ENCODE results near the gene SRRM2.
"Not testable (repeated sequence)": the region's sequence is repeated elsewhere in the genome, so short reads cannot be mapped to it uniquely, and the experiment has no call there.

SRRM2 gene

DNA sequence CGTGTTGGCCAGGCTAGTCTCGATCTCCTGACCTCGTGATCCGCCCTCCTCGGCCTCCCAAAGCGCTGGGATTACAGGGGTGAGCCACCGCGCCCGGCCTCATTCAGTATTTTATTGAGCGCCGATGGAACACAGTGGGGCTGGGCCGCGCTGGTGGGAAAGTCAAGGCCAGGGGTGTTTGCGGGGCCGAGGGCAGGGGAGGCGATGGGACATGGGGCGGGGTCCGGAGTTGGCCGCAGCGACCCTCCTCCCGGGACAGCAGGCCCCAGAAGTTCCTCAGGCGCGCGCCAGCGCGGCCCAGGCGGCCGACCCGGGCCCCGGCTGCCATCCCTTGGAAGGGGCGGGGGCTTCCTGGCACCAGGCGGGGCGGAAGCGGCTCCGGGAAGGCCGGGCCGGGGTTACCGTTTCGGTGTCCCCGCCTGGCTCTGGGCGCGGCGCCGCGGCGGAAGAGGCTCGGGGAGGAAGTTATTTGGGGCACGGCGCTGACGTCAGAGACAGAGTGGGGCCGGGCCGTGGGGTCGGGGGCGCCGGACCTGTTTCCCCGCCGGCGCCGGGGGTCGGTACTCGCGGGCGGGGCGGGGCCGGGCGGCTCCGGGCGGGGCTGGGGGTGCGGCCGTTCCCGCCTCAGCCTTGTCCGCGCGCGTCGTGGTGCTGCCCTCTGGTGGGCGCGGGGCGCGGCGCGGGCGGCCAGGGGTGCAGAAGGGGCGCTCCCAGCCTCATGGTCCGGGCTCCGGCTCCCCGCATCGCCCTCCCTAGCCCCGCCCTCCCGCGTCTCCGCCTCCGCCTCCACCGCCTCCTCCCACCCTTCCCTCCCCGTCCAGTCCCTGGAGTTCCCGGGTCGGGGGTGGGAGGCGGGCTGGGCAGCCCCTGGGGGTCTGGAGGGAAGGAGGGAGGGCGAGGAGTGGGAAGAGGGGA, 31.5 kb upstream of the SRRM2 start:
- peak; percentile 93 for DNase-seq
- peaks cover 4% of the 10 kb centered on the region for H3K27me3 Mint-ChIP-seq
- peak overlapping the region; percentile 90 for H3K27ac Mint-ChIP-seq
- peaks cover 8% of the 10 kb centered on the region for H3K4me1 Mint-ChIP-seq (ENCODE audit: low read depth)
- no peaks in the 10 kb centered on the region for H3K9me3 Mint-ChIP-seq
- H3K4me3 Mint-ChIP-seq: peak overlapping the region; percentile 82
- no peaks in the 10 kb centered on the region for H3K36me3 Mint-ChIP-seq (ENCODE audit: low read depth)

DNA sequence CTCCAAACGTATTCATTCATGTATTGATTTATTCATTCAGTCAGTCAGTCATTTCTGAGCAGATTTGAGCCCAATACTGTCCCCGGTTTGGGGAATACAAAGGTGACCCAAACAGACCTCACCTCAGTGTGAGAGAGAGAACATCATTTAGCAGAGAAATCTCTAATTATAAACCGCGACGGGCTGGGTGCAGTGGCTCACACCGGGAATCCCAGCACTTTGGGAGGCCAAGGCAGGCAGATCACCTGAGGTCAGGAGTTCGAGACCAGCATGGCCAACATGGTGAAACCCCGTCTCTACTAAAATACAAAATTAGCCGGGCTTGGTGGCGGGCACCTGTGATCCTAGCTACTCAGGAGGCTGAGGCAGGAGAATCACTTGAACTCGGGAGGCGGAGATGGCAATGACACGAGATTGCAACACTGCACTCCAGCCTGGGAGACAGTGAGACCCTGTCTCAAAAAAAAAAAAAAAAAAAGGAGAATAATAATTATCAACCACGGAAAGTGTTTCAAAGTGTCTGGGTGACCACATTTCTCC, 30.7 kb upstream of the SRRM2 start:
- H3K4me1 Mint-ChIP-seq (ENCODE audit: low read depth); DNase-seq; H3K27me3 Mint-ChIP-seq; H3K9me3 Mint-ChIP-seq; H3K36me3 Mint-ChIP-seq (ENCODE audit: low read depth): not testable (repeated sequence)
- Mint-ChIP-seq H3K27ac (peak overlapping the region; percentile 71), H3K4me3 (peak overlapping the region; percentile 62)

DNA sequence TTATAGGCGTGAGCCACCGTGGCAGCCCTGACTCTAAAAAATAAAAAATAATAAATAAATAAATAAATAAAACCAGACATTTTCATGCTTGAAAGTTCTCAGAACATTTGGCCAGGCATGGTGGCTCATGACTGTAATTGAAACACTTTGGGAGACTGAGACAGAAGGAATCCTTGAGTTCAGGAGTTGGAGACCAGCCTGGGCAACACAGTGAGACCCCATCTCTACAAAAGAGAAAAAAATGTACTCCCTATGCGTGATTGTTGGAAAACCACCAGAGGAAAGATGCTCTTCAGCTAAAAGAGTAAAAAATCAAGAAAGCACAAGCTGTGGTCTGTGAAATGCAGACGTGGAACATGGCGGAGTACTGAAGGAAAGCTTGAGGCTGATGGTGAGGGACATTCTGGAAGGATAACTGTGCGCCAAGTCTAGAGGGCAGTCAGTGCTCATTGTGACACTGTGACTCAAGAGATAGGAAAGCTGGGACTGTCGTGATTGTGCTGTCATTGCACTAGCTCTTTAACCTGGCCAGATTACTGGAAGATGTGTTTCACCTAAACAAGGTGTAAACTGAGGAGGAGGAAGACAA, 28.3 kb upstream of the SRRM2 start:
- Mint-ChIP-seq H3K4me3 (no peak overlapping the region), H3K27me3 (peaks cover 4% of the 10 kb centered on the region), H3K36me3 (ENCODE audit: low read depth) (no peaks in the 10 kb centered on the region), H3K4me1 (ENCODE audit: low read depth) (peaks cover 11% of the 10 kb centered on the region), H3K9me3 (no peaks in the 10 kb centered on the region), H3K27ac (no peak overlapping the region)
- no peak for DNase-seq

DNA sequence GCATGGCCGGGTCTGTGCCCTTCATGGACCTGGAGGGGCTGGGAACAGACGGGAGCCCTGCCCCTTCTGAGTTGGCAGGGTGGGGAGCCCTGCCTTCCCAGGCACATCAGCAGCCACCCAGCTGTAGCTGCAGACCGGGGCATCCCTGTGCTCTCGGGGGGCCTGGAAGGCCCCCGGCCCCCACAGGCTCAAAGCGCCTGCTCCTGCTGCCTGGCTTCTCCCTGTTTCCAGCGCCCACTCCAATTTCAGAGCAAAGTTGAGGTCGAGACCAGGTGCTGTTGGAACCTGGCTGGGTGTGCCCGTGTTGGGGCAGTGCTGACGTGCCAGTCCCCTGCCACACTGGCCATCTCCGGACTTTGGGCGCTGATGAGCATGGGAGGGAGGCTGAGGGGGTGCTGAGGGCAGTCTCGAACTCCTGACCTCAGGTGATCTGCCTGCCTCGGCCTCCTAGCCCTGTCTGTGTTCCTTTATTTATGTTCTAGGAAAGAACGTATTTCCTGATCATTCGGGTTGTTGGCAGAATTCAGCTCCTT, 27.6 kb upstream of the SRRM2 start:
- Mint-ChIP-seq H3K9me3 (no peaks in the 10 kb centered on the region), H3K36me3 (ENCODE audit: low read depth) (no peaks in the 10 kb centered on the region), H3K4me3 (no peak overlapping the region), H3K27ac (no peak overlapping the region), H3K27me3 (peaks cover 4% of the 10 kb centered on the region), H3K4me1 (ENCODE audit: low read depth) (peaks cover 11% of the 10 kb centered on the region)
- DNase-seq: no peak

DNA sequence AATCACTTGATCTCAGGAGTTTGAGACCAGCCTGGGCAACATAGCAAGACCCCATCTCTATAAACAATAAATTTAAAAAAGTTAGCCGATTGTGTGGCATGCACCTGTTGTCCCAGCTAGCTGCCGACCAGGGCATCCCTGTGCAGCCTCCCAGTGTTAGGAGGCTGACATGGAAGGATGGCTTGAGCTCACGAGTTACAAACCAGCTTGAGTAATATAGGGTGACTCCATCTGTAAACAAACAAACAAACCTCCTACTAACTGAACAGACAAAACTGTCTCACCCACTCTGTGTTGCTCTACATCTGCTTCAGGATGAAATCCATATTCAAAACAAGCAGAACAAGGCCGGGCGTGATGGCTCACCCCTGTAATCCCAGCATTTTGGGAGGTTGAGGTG, 25.5 kb upstream of the SRRM2 start:
- H3K36me3 Mint-ChIP-seq (ENCODE audit: low read depth): no peaks in the 10 kb centered on the region
- H3K4me3 Mint-ChIP-seq: no peak overlapping the region
- DNase-seq: no peak
- H3K9me3 Mint-ChIP-seq: no peaks in the 10 kb centered on the region
- peaks cover 8% of the 10 kb centered on the region for H3K4me1 Mint-ChIP-seq (ENCODE audit: low read depth)
- H3K27me3 Mint-ChIP-seq: peaks cover 4% of the 10 kb centered on the region
- H3K27ac Mint-ChIP-seq: no peak overlapping the region

DNA sequence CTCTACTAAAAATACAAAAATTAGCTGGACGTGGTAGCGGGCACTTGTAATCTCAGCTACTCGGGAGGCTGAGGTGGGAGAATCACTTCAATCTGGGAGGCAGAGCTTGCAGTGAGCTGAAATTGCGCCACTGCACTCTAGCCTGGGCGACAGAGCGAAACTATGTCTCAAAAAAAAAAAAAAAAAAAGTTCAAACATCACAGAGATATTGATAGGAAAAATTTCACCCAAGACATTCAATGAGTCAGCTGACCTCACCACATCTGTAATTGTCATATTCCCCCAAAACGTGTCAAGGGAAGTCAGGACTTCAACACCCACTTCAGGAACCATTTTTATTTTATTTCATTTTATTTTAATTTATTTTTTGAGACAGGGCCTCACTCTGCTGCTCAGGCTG, 24.4 kb upstream of the SRRM2 start:
- Mint-ChIP-seq H3K27me3 (peaks cover 4% of the 10 kb centered on the region), H3K4me3 (no peak overlapping the region), H3K27ac (peak overlapping the region; percentile 59), H3K4me1 (ENCODE audit: low read depth) (peaks cover 6% of the 10 kb centered on the region), H3K9me3 (no peaks in the 10 kb centered on the region), H3K36me3 (ENCODE audit: low read depth) (no peaks in the 10 kb centered on the region)
- DNase-seq: no peak

GRCh38 chr16:2734844-2735515, 17.5 kb upstream of the SRRM2 start:
- Mint-ChIP-seq H3K4me3 (no peak overlapping the region), H3K27ac (no peak overlapping the region), H3K4me1 (ENCODE audit: low read depth) (no peaks in the 10 kb centered on the region), H3K36me3 (ENCODE audit: low read depth) (no peaks in the 10 kb centered on the region), H3K9me3 (no peaks in the 10 kb centered on the region), H3K27me3 (no peaks in the 10 kb centered on the region)
- DNase-seq: no peak

DNA sequence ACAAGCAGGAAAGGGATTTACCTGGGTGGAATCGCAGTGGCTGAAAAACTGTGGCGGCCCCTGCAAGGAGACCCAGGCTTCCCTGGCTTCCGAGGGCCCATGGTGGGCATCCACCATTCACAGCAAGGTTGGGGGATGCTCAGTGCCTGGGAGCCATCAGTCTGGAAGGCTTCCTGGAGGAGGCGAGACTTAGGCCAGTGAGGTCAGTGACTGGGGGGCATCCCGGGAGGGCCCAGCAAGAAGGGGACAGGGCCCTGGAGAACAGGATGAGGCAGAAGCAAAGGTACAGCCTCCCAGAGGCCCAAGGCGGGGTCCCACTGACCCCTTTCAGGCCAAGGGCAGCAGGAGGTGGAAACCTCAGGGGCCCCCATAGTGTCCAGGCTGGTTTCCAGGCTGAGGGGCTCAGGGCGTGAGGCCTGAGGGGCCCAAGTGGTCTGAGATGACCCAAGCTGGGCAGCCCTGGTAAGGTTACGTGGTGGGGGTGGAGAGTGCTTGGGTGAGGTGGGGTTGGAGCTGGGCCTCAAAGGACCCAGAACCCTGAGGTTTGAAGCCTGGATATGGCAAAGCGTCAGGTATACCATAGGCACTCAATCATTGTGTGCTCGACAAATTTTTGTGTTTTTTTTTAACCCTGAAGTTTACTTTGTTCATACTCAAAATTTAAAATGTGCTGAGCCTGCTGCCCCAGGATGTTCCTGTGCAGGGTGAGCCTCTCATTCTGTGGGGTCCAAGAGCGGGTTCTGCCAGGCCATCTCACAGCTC, 15.8 kb upstream of the SRRM2 start:
- Mint-ChIP-seq H3K4me1 (ENCODE audit: low read depth) (no peaks in the 10 kb centered on the region), H3K4me3 (no peak overlapping the region), H3K36me3 (ENCODE audit: low read depth) (no peaks in the 10 kb centered on the region), H3K9me3 (no peaks in the 10 kb centered on the region), H3K27me3 (no peaks in the 10 kb centered on the region), H3K27ac (no peak overlapping the region)
- no peak for DNase-seq

DNA sequence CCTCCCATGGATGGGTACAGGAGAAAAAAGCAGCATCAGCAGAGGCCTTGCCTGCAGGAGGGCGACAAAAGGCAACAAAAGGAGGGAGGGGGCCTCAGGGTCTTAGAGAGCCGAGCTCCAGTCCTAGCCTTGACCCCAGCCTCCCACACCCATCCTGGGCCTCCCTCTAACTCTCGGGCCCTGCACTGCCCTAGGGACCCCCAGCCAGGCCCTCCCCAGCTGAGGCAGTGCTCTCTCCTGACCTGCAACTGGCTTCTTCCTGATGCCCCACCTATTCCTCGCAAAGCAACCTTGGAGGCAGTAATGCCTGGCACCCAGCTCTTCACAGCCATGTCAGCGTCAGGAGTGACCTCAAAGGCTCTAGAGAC, 15.2 kb upstream of the SRRM2 start:
- Mint-ChIP-seq H3K27ac (no peak overlapping the region), H3K4me3 (no peak overlapping the region), H3K36me3 (ENCODE audit: low read depth) (no peaks in the 10 kb centered on the region), H3K27me3 (no peaks in the 10 kb centered on the region), H3K9me3 (no peaks in the 10 kb centered on the region), H3K4me1 (ENCODE audit: low read depth) (no peaks in the 10 kb centered on the region)
- no peak for DNase-seq

GRCh38 chr16:2737895-2738418, 14.5 kb upstream of the SRRM2 start:
- Mint-ChIP-seq H3K27ac (no peak overlapping the region), H3K4me1 (ENCODE audit: low read depth) (no peaks in the 10 kb centered on the region)

GRCh38 chr16:2738615-2739014, 13.8 kb upstream of the SRRM2 start:
- Mint-ChIP-seq H3K4me1 (ENCODE audit: low read depth) (no peaks in the 10 kb centered on the region), H3K9me3 (no peaks in the 10 kb centered on the region), H3K4me3 (no peak overlapping the region), H3K27me3 (no peaks in the 10 kb centered on the region), H3K36me3 (ENCODE audit: low read depth) (no peaks in the 10 kb centered on the region), H3K27ac (no peak overlapping the region)
- DNase-seq: no peak

More at GRCh38 chr16:2737895-2738418, 14.5 kb upstream of the SRRM2 start:
- no peak for DNase-seq
- no peaks in the 10 kb centered on the region for H3K27me3 Mint-ChIP-seq
- H3K9me3 Mint-ChIP-seq: no peaks in the 10 kb centered on the region
- no peak overlapping the region for H3K4me3 Mint-ChIP-seq
- no peaks in the 10 kb centered on the region for H3K36me3 Mint-ChIP-seq (ENCODE audit: low read depth)

DNA sequence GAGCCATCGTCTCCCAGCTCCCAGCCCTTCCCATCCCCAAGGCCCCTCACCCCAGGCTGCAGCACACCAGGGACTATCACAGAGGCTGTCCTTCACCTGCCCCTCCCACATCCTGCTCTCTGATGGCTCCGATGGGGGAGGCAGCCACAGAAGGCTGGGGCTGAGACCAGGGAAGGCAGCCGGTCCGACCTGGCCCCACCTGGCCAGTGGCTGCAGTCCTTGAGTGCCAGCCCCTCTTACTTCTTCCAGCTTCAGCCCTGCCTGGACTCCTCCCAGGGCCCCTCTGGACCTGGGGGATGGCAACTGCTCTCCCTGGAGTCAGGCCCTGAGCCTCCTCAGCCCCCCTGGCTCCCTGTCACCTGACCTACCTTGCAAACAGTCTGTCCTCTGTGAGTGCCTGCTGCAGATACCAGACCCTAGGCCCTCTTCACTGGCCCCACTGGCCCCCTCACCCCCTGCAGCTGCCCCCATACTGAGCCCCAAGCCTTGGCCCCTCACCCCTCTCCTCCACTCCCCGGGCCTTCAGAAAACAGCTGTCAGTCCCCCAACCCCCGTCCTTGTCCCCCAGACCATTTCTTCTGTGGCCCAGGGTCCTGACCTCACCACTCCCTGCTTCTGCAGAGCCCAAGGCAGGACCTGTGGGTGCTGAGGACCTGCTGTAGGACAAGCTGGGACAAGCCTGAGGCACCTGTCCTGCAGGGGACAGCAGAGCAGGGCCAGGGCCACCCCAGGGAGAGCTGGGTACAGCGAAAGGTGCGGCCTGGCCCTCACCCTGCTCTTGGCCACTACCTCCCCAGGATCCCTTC, 12.6 kb upstream of the SRRM2 start:
- no peaks in the 10 kb centered on the region for H3K27me3 Mint-ChIP-seq
- no peaks in the 10 kb centered on the region for H3K9me3 Mint-ChIP-seq
- no peak for DNase-seq
- H3K27ac Mint-ChIP-seq: no peak overlapping the region
- H3K4me1 Mint-ChIP-seq (ENCODE audit: low read depth): no peaks in the 10 kb centered on the region
- H3K4me3 Mint-ChIP-seq: no peak overlapping the region
- H3K36me3 Mint-ChIP-seq (ENCODE audit: low read depth): no peaks in the 10 kb centered on the region

DNA sequence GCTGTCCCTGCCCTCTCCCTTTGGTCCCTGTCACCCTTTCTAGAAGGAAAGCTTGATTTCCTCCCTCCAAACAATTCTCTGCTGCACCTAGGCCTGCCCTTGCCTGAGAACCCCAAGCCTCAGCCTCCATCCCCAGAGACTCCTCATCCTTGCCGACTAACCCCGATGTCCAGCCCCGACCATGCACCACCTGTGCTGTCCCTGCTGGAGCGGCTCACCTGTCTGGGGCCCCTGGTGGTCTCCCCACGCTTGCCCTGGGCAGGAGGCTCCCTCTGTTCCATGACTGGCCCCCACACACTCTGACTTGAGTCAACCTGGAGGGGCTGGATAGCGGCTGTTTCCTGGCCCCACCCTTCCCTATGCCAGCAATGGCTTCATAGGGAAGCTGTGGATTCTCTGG, 12.0 kb upstream of the SRRM2 start:
- Mint-ChIP-seq H3K4me3 (no peak overlapping the region), H3K27me3 (no peaks in the 10 kb centered on the region), H3K9me3 (no peaks in the 10 kb centered on the region), H3K36me3 (ENCODE audit: low read depth) (no peaks in the 10 kb centered on the region), H3K4me1 (ENCODE audit: low read depth) (no peaks in the 10 kb centered on the region), H3K27ac (no peak overlapping the region)
- DNase-seq: no peak
